Osteoblast (primary cell): ENCODE data around the gene FUS. TPM values are rescaled to one million over a fixed set of nuclear protein-coding genes. Genes with fewer than 3 reads are reported as not detected.

Source experiments
- DNase-seq: peaks from one replicate; pipeline ENCODE4 v3.0.0; 2011; ENCODE audit warnings: low spot score, mixed read lengths; ENCODE audit not compliant: insufficient read length; ENCODE audit errors: missing footprints
- H2AFZ ChIP-seq: 2 replicates; pipeline ENCODE4 v1.6.0; 2011; ENCODE audit warnings: mild to moderate bottlenecking, low read length
- H3K27ac ChIP-seq: 2 replicates; pipeline ENCODE4 v1.5.1; 2011; ENCODE audit warnings: mild to moderate bottlenecking, low read depth, low read length, moderate library complexity
- H3K27me3 ChIP-seq: 2 replicates; pipeline ENCODE4 v1.6.0; 2012; ENCODE audit warnings: mild to moderate bottlenecking, control low read depth, inconsistent platforms, low read length, moderate library complexity; ENCODE audit not compliant: insufficient read depth
- H3K36me3 ChIP-seq: 2 replicates; pipeline ENCODE4 v1.5.1; 2011; ENCODE audit warnings: mild to moderate bottlenecking, low read length, control low read depth, moderate library complexity; ENCODE audit not compliant: insufficient read depth
- H3K4me1 ChIP-seq: 2 replicates; pipeline ENCODE4 v1.5.1; 2011; ENCODE audit warnings: mild to moderate bottlenecking, low read length, control low read depth, moderate library complexity; ENCODE audit not compliant: insufficient read depth
- H3K4me2 ChIP-seq: 2 replicates; pipeline ENCODE4 v1.6.0; 2011; ENCODE audit warnings: mild to moderate bottlenecking, low read length; ENCODE audit not compliant: insufficient read depth
- H3K4me3 ChIP-seq: fragments of 200-600 bp; sonication (generic); 3 replicates; pipeline ENCODE4 v1.5.1; 2012; ENCODE audit warnings: mild to moderate bottlenecking, low read length, inconsistent platforms; ENCODE audit not compliant: insufficient read depth
- H3K79me2 ChIP-seq: 2 replicates; pipeline ENCODE4 v1.6.0; 2012; ENCODE audit warnings: mild to moderate bottlenecking, low read length, control low read depth, inconsistent platforms; ENCODE audit not compliant: insufficient read depth
- H3K9me3 ChIP-seq: 2 replicates; pipeline ENCODE4 v1.5.1; 2011; ENCODE audit warnings: low read depth, low read length, control low read depth
- H4K20me1 ChIP-seq: 2 replicates; pipeline ENCODE4 v1.6.0; 2012; ENCODE audit warnings: mild to moderate bottlenecking, low read length, control low read depth; ENCODE audit not compliant: insufficient read depth
- CTCF ChIP-seq: IDR thresholded peaks from 2 replicates; pipeline ENCODE4 v1.5.1; 2011; ENCODE audit warnings: mild to moderate bottlenecking, low read depth, low read length, moderate library complexity; ENCODE audit errors: extremely low read depth
- total RNA-seq: library from RNA; depleted of rRNA; stranded (reverse); fragments of >200 nt; gene quantifications from 2 replicates; pipeline ENCODE4 v1.2.3, GENCODE V29; 2012

FUS gene
- total RNA-seq, 1 donor = 24.2 TPM

- no peaks in the 10 kb centered on the region for H3K36me3 ChIP-seq
- H3K27ac ChIP-seq = no peak overlapping the region
- H4K20me1 ChIP-seq = no peaks in the 10 kb centered on the region
- H3K4me2 ChIP-seq = no peak overlapping the region
- TF ChIP-seq CTCF = no peak
- H3K79me2 ChIP-seq = no peaks in the 10 kb centered on the region
- H2AFZ ChIP-seq = no peak overlapping the region
- no peak overlapping the region for H3K4me3 ChIP-seq
- H3K27me3 ChIP-seq = peaks cover 51% of the 10 kb centered on the region
- peaks cover 3% of the 10 kb centered on the region for H3K4me1 ChIP-seq
- H3K9me3 ChIP-seq = no peaks in the 10 kb centered on the region
- DNase-seq = peak; percentile 71
These were observed 33.4 kb downstream of the FUS start for GRCh38 chr16:31213342-31213741.

GRCh38 chr16:31213877-31214707 is 34.2 kb downstream of the FUS start, which contains the start of gene TRIM72:
TSS of gene TRIM72 (plus strand) at chr16:31214119. CDS start at chr16:31214739, 620 bp downstream.
- no peaks in the 10 kb centered on the region for H3K9me3 ChIP-seq
- no peaks in the 10 kb centered on the region for H3K36me3 ChIP-seq
- peak; percentile 91 for DNase-seq
- no peaks in the 10 kb centered on the region for H3K79me2 ChIP-seq
- H3K4me1 ChIP-seq = peaks cover 3% of the 10 kb centered on the region
- peak within 1 kb of the TSS; percentile 60 for H3K4me3 ChIP-seq
- peaks cover 51% of the 10 kb centered on the region for H3K27me3 ChIP-seq
- H4K20me1 ChIP-seq = no peaks in the 10 kb centered on the region
- no peak within 1 kb of the TSS for H3K27ac ChIP-seq
- H3K4me2 ChIP-seq = peak within 1 kb of the TSS; percentile 61
- no peak for TF ChIP-seq CTCF
- no peak within 1 kb of the TSS for H2AFZ ChIP-seq

- Histone ChIP-seq H3K79me2 (no peaks in the 10 kb centered on the region), H3K9me3 (no peaks in the 10 kb centered on the region), H2AFZ (no peak overlapping the region), H4K20me1 (no peaks in the 10 kb centered on the region), H3K27me3 (peaks cover 51% of the 10 kb centered on the region), H3K36me3 (no peaks in the 10 kb centered on the region), H3K27ac (no peak overlapping the region), H3K4me3 (peak overlapping the region; percentile 60), H3K4me1 (peaks cover 3% of the 10 kb centered on the region), H3K4me2 (peak overlapping the region; percentile 61)
- DNase-seq = peak; percentile 82
- TF ChIP-seq CTCF = no peak
These were observed 34.9 kb downstream of the FUS start for GRCh38 chr16:31214708-31215286.
